ENCODE measurements around the gene ZNF532.
"Not testable (repeated sequence)": the region's sequence is repeated elsewhere in the genome, so short reads cannot be mapped to it uniquely, and the experiment has no call there.

ZNF532 gene

DNA sequence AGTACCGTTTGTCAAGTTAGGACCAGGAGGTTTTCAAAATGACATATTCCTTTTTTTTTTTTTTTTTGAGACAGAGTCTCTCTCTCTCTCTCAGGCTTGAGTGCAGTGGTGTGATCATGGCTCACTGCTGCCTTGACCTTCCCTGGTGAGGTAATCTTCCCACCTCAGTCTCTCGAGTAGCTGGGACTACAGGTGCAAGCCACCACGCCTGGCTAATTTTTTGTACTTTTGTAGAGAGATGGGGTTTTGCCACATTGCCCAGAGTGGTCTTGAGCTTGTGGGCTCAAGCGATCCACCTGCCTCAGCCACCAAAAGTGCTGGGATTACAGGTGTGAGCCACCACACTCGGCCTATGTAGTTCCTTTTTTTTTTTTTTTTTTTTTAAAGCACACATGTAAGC is 147.1 kb downstream of the ZNF532 start:
- no peak for DNase-seq

- peak; percentile 9 for DNase-seq
These were observed 148.4 kb downstream of the ZNF532 start for GRCh38 chr18:59012815-59013705.

DNA sequence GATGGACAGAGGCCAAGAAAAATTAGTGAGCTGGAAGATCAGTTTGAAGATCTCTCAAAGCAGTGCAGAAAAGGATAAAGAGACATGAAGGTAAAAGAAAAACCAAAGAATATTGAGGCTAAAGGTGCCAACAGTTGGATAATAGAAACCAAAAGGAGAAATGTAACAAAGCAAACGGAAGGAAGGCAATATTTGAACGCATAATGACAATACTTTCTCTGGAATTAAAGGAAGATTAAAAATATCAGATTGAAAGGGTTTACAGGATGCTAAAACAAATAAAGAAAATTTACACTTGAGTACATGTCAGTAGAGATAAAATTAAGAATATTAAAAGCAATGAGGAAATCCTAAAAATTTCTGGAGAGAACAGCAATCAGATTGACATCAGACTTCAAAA is 149.1 kb downstream of the ZNF532 start:
- DNase-seq: no peak

DNA sequence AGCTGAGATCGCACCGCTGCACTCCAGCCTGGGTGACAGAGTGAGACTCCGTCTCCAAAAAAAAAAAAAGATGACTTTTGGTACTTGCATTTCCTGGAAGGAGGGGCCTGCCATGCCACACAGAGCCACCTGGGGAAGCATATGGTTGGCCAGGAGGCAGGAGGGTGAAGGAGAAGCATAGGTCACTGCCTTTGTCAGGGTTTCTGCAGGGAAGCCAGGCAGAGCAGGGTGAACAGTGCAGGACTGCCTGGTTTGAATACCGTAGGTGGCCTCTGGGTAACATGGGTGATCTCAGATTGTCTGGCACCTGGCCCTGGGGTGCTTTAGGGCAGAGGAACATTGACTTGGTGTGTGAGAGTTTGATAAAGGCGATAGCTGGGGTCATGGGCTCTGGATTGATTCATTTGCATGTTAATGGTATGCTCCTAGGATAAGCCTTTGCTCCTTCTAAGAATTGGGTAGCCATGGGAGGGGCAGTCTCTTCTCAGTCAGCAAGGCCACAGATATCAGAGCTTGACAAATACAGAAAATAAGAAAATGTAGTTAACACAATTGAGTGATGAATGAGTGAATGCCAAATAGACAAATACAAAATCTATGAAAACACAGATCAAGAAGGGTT is 151.0 kb downstream of the ZNF532 start:
- DNase-seq: no peak

- no peak for DNase-seq
These were observed 156.8 kb downstream of the ZNF532 start for GRCh38 chr18:59021500-59021899.

GRCh38 chr18:59022167-59022945 is 157.7 kb downstream of the ZNF532 start:
- no peak for DNase-seq

- no peak for DNase-seq
These were observed 160.2 kb downstream of the ZNF532 start for GRCh38 chr18:59024829-59025228.

GRCh38 chr18:59025532-59025931 is 160.9 kb downstream of the ZNF532 start:
- DNase-seq: not testable (repeated sequence)

DNA sequence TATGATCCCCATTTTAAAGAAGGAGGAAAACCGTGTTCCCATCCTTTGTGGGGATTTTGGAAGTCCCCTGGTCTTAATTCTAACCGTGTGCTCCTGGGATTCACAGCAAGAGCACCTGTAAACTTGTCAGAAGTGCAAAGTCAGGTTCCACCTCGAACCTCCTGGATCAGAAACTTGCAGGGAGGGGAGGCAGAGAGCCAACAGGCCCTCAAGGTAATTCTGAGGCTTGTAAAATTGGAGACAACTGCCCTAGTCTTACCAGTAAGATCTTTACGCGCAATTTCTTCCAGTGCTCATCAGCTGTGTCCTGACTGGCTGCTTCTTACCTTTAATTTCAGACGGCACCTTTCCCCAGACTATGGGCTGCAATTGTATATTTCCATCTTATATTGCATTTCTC is 161.7 kb downstream of the ZNF532 start:
- no peak for DNase-seq

DNA sequence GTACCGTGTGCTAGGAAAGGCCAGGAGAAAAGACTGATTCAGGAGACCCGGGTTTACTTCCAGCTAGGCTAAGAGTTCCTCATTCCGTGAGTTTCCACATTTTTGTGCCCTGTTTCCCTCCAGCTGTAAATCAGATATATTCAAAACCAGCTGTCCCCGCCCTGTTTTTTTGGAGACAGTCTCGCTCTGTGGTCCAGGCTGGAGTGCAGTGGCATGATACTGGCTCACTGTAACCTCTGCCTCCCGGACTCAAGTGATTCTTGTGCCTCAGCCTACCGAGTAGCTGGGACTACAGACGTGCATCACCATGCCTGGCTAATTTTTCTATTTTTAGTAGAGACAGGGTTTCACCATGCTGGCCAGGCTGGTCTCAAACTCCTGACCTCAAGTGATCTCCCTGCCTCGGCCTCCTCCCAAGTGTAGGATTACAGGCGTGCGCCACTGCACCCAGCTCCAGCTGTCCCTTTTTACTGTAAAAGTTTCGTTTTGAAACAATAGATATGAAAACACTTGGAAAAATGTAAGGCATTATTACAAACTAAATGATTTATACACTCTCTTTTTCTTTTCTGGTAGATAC is 162.2 kb downstream of the ZNF532 start:
- no peak for DNase-seq

- peak; percentile 46 for DNase-seq
These were observed 165.2 kb downstream of the ZNF532 start for GRCh38 chr18:59029663-59030429.

GRCh38 chr18:59032308-59032707 is 167.6 kb downstream of the ZNF532 start:
- no peak for DNase-seq

DNA sequence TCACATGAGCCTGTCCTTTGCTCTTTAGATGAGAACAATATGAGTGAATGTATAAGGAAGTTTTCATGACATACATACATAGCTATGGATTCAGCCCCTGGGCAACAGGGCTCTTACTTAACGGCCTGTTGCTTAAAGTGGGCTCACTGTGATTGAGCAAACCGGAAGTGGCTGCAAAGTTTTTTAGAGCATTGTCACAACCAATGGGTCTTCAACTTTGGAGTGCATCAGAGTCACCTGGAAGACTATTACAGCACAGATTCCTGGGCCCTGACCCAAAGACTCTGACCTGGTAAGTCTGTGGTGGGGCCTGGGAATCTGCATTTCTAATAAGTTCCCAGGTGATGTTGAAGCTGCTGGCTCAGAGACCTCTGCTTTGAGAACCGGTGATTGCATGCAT is 168.7 kb downstream of the ZNF532 start:
- DNase-seq: no peak

GRCh38 chr18:59033974-59034373 is 169.3 kb downstream of the ZNF532 start:
- no peak for DNase-seq

DNA sequence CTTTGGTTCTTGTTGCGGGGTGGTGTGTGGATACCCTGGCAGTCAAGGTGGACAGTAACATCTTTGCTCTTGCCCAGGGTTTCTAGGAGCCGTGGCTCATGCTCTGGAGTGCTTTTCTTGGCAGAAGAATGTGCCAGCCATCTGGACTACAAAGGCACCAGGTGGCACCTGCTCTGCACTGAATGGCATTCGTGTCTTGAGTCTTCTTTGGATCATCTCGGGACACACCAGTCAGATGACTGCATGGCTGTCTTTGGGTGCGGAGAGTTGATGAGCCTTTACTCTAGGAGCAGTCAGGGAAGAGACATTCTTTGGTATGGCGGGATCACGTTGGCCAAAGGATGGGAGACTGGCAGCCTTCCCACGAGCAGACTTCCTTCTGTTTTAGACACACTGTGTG is 170.9 kb downstream of the ZNF532 start:
- no peak for DNase-seq

Measured in retina (tissue), 1 donor.